GM23338 (cell line): ENCODE measurements around the gene CAMTA1. TPM values are rescaled to one million over a fixed set of nuclear protein-coding genes. Genes with fewer than 3 reads are reported as not detected.

Experiments used
- ATAC-seq: fragments of 200-7000 bp; cut with Tn5 transposase; 3 replicates; pipeline ENCODE4 v1.9.1; 2020
- DNase-seq: peaks from one replicate; pipeline ENCODE4 v3.0.0-alpha.2; 2015; ENCODE audit warnings: low spot score
- H2AFZ ChIP-seq: fragments of 200-600 bp; sonication (generic); 2 replicates; pipeline ENCODE4 v1.8.0; 2016; ENCODE audit warnings: antibody characterized with exemption, mild to moderate bottlenecking, moderate library complexity
- H3F3A ChIP-seq: fragments of 200-600 bp; sonication (generic); replicated peaks from 2 replicates; pipeline ENCODE4 v1.8.0; 2017; ENCODE audit warnings: antibody characterized with exemption, mixed run types, low read depth
- H3K27ac ChIP-seq: fragments of 200-600 bp; sonication (generic); 2 replicates; pipeline ENCODE4 v1.6.1; 2016; ENCODE audit warnings: low read depth
- H3K27me3 ChIP-seq: fragments of 200-600 bp; sonication (generic); 2 replicates; pipeline ENCODE4 v1.8.0; 2016; ENCODE audit warnings: mild to moderate bottlenecking, mixed run types, moderate library complexity; ENCODE audit not compliant: insufficient read depth
- H3K36me3 ChIP-seq: fragments of 200-600 bp; sonication (generic); 2 replicates; pipeline ENCODE4 v1.8.0; 2016; ENCODE audit warnings: mild to moderate bottlenecking; ENCODE audit not compliant: insufficient read depth
- H3K4me1 ChIP-seq: fragments of 200-600 bp; sonication (generic); 2 replicates; pipeline ENCODE4 v1.8.0; 2016; ENCODE audit warnings: mild to moderate bottlenecking, moderate library complexity; ENCODE audit not compliant: insufficient read depth
- H3K4me2 ChIP-seq: fragments of 200-600 bp; sonication (generic); 2 replicates; pipeline ENCODE4 v1.7.1; 2017; ENCODE audit warnings: mixed run types
- H3K4me3 ChIP-seq: fragments of 200-600 bp; sonication (generic); 2 replicates; pipeline ENCODE4 v1.6.1; 2016; ENCODE audit warnings: mixed run types
- H3K79me2 ChIP-seq: fragments of 200-600 bp; sonication (generic); replicated peaks from 2 replicates; pipeline ENCODE4 v1.8.0; 2017; ENCODE audit warnings: mild to moderate bottlenecking; ENCODE audit not compliant: insufficient read depth
- H3K9me2 ChIP-seq: fragments of 200-600 bp; sonication (generic); 2 replicates; pipeline ENCODE4 v1.8.0; 2017; ENCODE audit not compliant: insufficient read depth
- H4K20me1 ChIP-seq: fragments of 200-600 bp; sonication (generic); replicated peaks from 2 replicates; pipeline ENCODE4 v1.8.0; 2017; ENCODE audit warnings: mild to moderate bottlenecking; ENCODE audit not compliant: insufficient read depth
- H3K27ac Mint-ChIP-seq: 2 replicates; pipeline ENCODE4 v1.8.0; 2020; ENCODE audit warnings: inconsistent platforms, mild to moderate bottlenecking, moderate library complexity, mixed read lengths
- H3K27me3 Mint-ChIP-seq: 3 replicates; pipeline ENCODE4 v1.8.0; 2022; ENCODE audit warnings: low read depth, mild to moderate bottlenecking, moderate library complexity, mixed read lengths, inconsistent platforms; ENCODE audit not compliant: insufficient read depth, poor library complexity
- H3K36me3 Mint-ChIP-seq: 3 replicates; pipeline ENCODE4 v1.8.0; 2021; ENCODE audit warnings: low read depth, mild to moderate bottlenecking, inconsistent platforms, moderate library complexity, mixed read lengths
- H3K4me1 Mint-ChIP-seq: 3 replicates; pipeline ENCODE4 v1.8.0; 2020; ENCODE audit warnings: mild to moderate bottlenecking, inconsistent platforms, mixed read lengths
- H3K4me3 Mint-ChIP-seq: 3 replicates; pipeline ENCODE4 v1.8.0; 2021; ENCODE audit warnings: moderate library complexity, mild to moderate bottlenecking, inconsistent platforms, mixed read lengths
- H3K9me3 Mint-ChIP-seq: 3 replicates; pipeline ENCODE4 v1.8.0; 2020; ENCODE audit warnings: moderate library complexity, mild to moderate bottlenecking, inconsistent platforms, mixed read lengths
- EZH2 ChIP-seq: fragments of 200-600 bp; sonication (generic); IDR thresholded peaks from one replicate; pipeline ENCODE4 v1.8.0; 2017; ENCODE audit warnings: antibody characterized with exemption, mild to moderate bottlenecking, low read depth; ENCODE audit not compliant: unreplicated experiment
- JUNB ChIP-seq: IDR thresholded peaks from one replicate; pipeline ENCODE4 v1.6.1; 2016; ENCODE audit warnings: antibody characterized with exemption; ENCODE audit not compliant: unreplicated experiment
- NANOG ChIP-seq: IDR thresholded peaks from 2 replicates; pipeline ENCODE4 v1.6.1; 2016; ENCODE audit warnings: antibody characterized with exemption, borderline replicate concordance
- POLR2AphosphoS5 ChIP-seq: IDR thresholded peaks from 2 replicates; pipeline ENCODE4 v1.6.1; 2016; ENCODE audit warnings: antibody characterized with exemption, low read depth
- STAT1 ChIP-seq: IDR thresholded peaks from one replicate; pipeline ENCODE4 v1.6.1; 2016; ENCODE audit warnings: antibody characterized with exemption; ENCODE audit not compliant: unreplicated experiment
- ZNF114 ChIP-seq: fragments of 250-450 bp; sonication (Bioruptor Pico); IDR thresholded peaks from 2 replicates; pipeline ENCODE4 v1.5.0; 2020; ENCODE audit warnings: mild to moderate bottlenecking, moderate library complexity
- ZNF462 ChIP-seq: fragments of 250-450 bp; sonication (Bioruptor Pico); IDR thresholded peaks from 2 replicates; pipeline ENCODE4 v1.5.0; 2020; ENCODE audit warnings: mild to moderate bottlenecking, moderate library complexity
- polyA plus RNA-seq: library from polyadenylated mRNA; unstranded; fragments of >200 nt; fragmentation: Nextera tagmentation; extraction: Ambion mirVana; gene quantifications from 2 replicates; pipeline ENCODE4 v1.2.1, GENCODE V29; 2016
- total RNA-seq: library from RNA; depleted of rRNA; stranded (reverse); fragments of >200 nt; shearing (Covaris generic); gene quantifications from 2 replicates; pipeline ENCODE4 v1.2.3, GENCODE V29; 2014

Gene CAMTA1
- total and polyA plus RNA-seq, 2 experiments from 2014 or later, result 115 to 519 TPM

DNA sequence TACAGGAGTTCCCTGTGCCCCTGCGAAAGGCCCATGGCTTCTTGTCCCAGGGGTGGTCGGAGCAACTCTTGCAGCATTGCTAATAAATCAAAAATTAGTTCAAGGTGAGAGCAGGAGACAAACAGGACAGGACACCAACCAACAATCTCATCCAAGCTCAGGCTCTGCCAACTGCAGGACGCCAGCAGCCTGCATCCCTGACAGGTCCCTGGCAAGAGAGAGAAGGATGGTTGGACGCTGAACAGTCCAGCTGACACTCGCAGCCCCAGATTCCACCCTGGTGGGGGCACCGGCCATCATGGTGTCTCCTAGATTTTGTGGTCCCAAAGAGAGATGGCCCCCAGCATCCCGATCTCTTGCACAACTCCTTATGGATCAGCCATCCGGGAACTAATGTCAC, 843.8 kb downstream of the CAMTA1 start (continued):
- TF ChIP-seq ZNF462 (CRISPR knock-in tag) (no peak), POLR2AphosphoS5 (no peak), ZNF114 (CRISPR knock-in tag) (no peak), EZH2 (no peak), STAT1 (no peak)

DNA sequence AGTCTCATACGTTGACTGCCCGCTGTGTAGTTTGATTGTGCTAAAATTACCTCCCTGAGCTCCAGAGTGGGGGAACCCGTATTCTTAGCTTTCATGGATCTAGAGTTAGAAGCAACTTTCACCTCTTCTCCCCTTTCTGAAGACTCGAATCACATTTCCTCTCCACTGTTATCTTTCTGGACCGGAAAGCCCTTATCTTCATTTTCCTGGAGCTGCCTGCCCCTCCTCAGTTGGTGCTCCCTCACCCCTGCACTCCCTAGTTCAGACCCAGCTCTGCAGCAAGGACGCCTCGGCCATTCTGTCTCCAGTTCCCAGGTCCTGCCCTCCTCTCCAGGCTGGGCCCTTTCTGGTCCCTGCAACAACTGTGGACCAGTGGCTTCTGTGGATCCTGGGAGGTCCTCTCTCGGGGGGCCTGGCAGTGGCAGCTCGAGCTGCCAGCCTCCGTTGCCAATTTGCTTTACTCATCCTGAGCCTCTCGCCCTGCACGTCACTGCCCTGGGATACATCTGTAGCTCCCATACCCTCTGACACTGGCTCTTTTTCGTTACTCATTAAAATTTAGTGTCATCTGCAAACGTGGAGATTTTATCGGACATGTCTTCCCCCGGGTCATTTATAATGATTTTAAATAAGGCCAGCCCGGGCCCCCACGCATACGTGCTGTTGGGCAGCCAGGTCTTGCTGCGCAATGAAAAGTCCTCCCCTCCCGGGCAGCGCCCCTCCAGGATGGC, 844.4 kb downstream of the CAMTA1 start:
- Histone ChIP-seq H3K79me2 (no peaks in the 10 kb centered on the region), H3F3A (no peaks in the 10 kb centered on the region), H2AFZ (no peak overlapping the region), H3K36me3 (no peaks in the 10 kb centered on the region), H3K9me2 (no peaks in the 10 kb centered on the region), H3K4me3 (no peak overlapping the region), H3K4me1 (no peaks in the 10 kb centered on the region), H3K4me2 (no peak overlapping the region), H3K27ac (no peak overlapping the region), H4K20me1 (no peaks in the 10 kb centered on the region), H3K27me3 (no peaks in the 10 kb centered on the region)
- Mint-ChIP-seq H3K27ac (no peak overlapping the region), H3K4me3 (no peak overlapping the region), H3K4me1 (peaks cover 8% of the 10 kb centered on the region), H3K36me3 (no peaks in the 10 kb centered on the region), H3K27me3 (peaks cover 14% of the 10 kb centered on the region), H3K9me3 (no peaks in the 10 kb centered on the region)
- DNase-seq (no peak), ATAC-seq (no peak)
- TF ChIP-seq NANOG (no peak), JUNB (no peak)
